Activated naive CD4-positive, alpha-beta T cell treated with Interleukin-2 at 50 U/mL for 16 hours (primary cell): ENCODE measurements around the gene RTKN.
"Not testable (repeated sequence)": the region's sequence is repeated elsewhere in the genome, so short reads cannot be mapped to it uniquely, and the experiment has no call there.

Experiments
- DNase-seq: peaks from one replicate; pipeline ENCODE4 v3.0.0-alpha.2; 2020

The RTKN gene

GRCh38 chr2:74441690-74442482 lies at the start of gene RTKN:
RTKN (minus strand) TSS chr2:74441937; CDS start chr2:74441816, 121 bp downstream.
- DNase-seq, result peak; percentile 28

GRCh38 chr2:74489906-74490305 lies 48.2 kb upstream of the RTKN start:
- DNase-seq, result no peak

- DNase-seq, result no peak
These were observed 47.1 kb upstream of the RTKN start for GRCh38 chr2:74488643-74489481.

GRCh38 chr2:74486141-74486540 lies 44.4 kb upstream of the RTKN start:
- DNase-seq, result no peak

- DNase-seq, result not testable (repeated sequence)
These were observed 42.0 kb upstream of the RTKN start for GRCh38 chr2:74483675-74484164.

- DNase-seq, result peak; percentile 94
These were observed 41.3 kb upstream of the RTKN start, which contains the start of the genes CCDC142 and TTC31 for GRCh38 chr2:74482801-74483674. CCDC142 (minus strand) TSS chr2:74482998; CDS start chr2:74482837, 161 bp downstream. TTC31 (plus strand) TSS chr2:74483081; CDS start chr2:74483096, 15 bp downstream.

GRCh38 chr2:74481961-74482800 lies 40.4 kb upstream of the RTKN start:
- DNase-seq, result peak; percentile 64

GRCh38 chr2:74481431-74481830 lies 39.7 kb upstream of the RTKN start:
- no peak for DNase-seq

GRCh38 chr2:74474899-74475298 lies 33.2 kb upstream of the RTKN start:
- no peak for DNase-seq

- no peak for DNase-seq
These were observed 32.7 kb upstream of the RTKN start for GRCh38 chr2:74474481-74474880.

GRCh38 chr2:74472945-74473258 lies 31.2 kb upstream of the RTKN start:
- no peak for DNase-seq

- DNase-seq, result peak; percentile 96
These were observed 30.6 kb upstream of the RTKN start, which contains the start of gene MRPL53 for GRCh38 chr2:74472086-74472944. MRPL53 (minus strand) TSS chr2:74472680; CDS start chr2:74472660, 20 bp downstream.

GRCh38 chr2:74471332-74472065 lies 29.8 kb upstream of the RTKN start:
- no peak for DNase-seq

GRCh38 chr2:74470742-74471141 lies 29.0 kb upstream of the RTKN start:
- DNase-seq, result not testable (repeated sequence)

- no peak for DNase-seq
These were observed 22.7 kb upstream of the RTKN start for GRCh38 chr2:74464406-74464805.

GRCh38 chr2:74462786-74463105 lies 21.0 kb upstream of the RTKN start:
- no peak for DNase-seq

GRCh38 chr2:74462054-74462785 lies 20.5 kb upstream of the RTKN start:
- DNase-seq, result no peak

GRCh38 chr2:74461187-74462053 lies 19.7 kb upstream of the RTKN start:
- no peak for DNase-seq
